Body of pancreas (tissue), 4 donors: ENCODE results near the gene TMPRSS5.

Experiments used
- POLR2A ChIP-seq, 3 donors: fragments of 450-650 bp; IDR thresholded peaks; one replicate each; pipeline ENCODE4 v1.6.1; 2016; ENCODE audit warnings: antibody characterized with exemption in 3 of 3, mild to moderate bottlenecking in 2 of 3
- TF ChIP-seq, protein P1 (sequence below), 7 experiments: fragments of 450-650 bp in 4 of 7; fragments of 200-600 bp in 3 of 7; sonication (generic) in 3 of 7; IDR thresholded peaks; one replicate each; pipeline ENCODE4 v1.5.1; 2016 to 2019; ENCODE audit warnings: antibody characterized with exemption in 7 of 7

DNA sequence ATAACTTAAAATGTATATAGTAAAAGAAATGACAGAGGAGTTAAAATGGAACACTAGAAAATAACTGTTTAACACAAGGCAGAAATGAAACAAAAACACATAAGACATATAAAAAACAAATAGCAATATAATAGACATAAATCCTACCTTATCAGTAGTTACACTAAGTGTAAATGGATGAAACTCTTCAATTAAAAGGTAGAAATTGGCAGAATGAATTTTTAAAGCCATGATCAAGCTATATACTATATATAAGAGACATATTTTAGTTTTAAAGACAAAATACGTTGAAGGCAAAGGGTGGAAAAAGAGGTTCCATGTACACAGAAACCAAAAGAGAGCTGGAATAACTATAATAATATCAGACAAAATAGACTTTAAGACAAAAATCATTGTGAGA is 4.9 kb upstream of the TMPRSS5 start:
- no peak for TF ChIP-seq POLR2A (IDR thresholded peaks at IDR 0.05)
- TF ChIP-seq, protein P1, sequence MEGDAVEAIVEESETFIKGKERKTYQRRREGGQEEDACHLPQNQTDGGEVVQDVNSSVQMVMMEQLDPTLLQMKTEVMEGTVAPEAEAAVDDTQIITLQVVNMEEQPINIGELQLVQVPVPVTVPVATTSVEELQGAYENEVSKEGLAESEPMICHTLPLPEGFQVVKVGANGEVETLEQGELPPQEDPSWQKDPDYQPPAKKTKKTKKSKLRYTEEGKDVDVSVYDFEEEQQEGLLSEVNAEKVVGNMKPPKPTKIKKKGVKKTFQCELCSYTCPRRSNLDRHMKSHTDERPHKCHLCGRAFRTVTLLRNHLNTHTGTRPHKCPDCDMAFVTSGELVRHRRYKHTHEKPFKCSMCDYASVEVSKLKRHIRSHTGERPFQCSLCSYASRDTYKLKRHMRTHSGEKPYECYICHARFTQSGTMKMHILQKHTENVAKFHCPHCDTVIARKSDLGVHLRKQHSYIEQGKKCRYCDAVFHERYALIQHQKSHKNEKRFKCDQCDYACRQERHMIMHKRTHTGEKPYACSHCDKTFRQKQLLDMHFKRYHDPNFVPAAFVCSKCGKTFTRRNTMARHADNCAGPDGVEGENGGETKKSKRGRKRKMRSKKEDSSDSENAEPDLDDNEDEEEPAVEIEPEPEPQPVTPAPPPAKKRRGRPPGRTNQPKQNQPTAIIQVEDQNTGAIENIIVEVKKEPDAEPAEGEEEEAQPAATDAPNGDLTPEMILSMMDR (IDR thresholded peaks at IDR 0.05) = no peak
